NCI-H1105 (cell line): ENCODE measurements around the gene GOSR2.
"Not testable (repeated sequence)": the region's sequence is repeated elsewhere in the genome, so short reads cannot be mapped to it uniquely, and the experiment has no call there.

Experiments used
- DNase-seq: peaks from one replicate; lab custom pipeline; 2025; lab: John Stamatoyannopoulos, UW

The GOSR2 gene

GRCh38 chr17:46894024-46894423 lies 28.9 kb upstream of the GOSR2 start:
- DNase-seq = no peak

GRCh38 chr17:46894476-46895151 lies 28.3 kb upstream of the GOSR2 start:
- DNase-seq = no peak

DNA sequence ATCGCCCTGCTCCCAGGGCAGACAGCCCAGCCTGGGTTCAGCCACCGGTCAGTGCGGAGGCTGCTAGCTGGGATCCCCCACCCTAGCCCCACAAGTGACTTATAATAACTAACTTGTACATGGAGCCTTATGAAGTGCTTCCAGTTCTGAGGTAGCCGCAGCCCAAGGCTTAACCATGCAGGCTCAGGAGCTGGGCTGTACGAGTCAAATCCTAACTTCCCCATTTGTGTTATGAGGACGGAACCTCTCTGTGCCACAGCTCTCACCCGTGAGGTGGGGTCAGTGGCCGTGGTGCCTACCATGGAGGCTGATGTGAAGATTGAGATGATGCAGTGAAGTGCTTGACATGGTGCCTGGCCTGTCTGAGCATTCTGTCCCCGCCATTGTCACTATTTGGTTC lies 27.8 kb upstream of the GOSR2 start:
- DNase-seq = no peak

DNA sequence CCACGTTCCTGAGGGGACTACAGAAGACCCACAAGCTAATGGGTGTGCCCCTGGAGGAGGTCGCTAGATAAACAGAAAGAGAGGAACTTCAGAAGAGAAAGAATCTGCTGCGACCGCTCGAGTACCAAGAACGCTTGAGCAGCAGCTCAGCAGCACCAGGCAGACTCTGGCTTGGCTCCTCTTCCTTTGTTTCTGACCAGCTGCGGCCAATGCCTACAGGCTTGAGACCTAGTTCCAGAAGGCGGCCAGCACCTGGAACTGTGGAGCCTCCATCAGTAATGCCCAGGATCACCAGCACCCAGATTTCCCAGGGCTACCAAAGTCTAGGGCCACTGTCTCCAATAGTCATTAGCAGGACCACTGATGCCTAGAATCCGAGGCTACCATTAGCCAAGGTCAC lies 26.0 kb upstream of the GOSR2 start:
- DNase-seq = no peak

DNA sequence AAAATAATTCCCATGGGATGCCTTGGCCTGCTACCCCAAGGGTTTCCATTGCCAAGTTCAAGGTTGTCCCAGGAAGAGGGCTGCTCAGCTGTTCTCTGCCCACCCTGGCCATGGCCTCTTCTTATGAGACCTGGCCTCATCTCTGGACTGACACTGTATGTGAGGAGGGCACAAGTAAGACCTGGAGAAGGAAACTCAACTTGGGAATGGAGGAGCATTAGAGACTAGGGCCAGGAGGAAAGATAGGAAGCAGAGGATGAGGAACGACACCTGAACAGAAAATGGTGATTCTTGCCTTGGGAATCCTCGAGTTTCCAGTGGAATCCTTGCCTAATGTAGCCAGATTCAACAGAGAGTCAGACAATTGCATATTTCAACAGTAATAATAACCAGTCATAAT lies 24.6 kb upstream of the GOSR2 start:
- no peak for DNase-seq

GRCh38 chr17:46898860-46899259 lies 24.1 kb upstream of the GOSR2 start:
- DNase-seq = no peak

GRCh38 chr17:46901291-46901690 lies 21.7 kb upstream of the GOSR2 start:
- DNase-seq = no peak

GRCh38 chr17:46903762-46904672 lies 18.9 kb upstream of the GOSR2 start:
- no peak for DNase-seq

GRCh38 chr17:46908068-46908737 lies 14.8 kb upstream of the GOSR2 start:
- no peak for DNase-seq

DNA sequence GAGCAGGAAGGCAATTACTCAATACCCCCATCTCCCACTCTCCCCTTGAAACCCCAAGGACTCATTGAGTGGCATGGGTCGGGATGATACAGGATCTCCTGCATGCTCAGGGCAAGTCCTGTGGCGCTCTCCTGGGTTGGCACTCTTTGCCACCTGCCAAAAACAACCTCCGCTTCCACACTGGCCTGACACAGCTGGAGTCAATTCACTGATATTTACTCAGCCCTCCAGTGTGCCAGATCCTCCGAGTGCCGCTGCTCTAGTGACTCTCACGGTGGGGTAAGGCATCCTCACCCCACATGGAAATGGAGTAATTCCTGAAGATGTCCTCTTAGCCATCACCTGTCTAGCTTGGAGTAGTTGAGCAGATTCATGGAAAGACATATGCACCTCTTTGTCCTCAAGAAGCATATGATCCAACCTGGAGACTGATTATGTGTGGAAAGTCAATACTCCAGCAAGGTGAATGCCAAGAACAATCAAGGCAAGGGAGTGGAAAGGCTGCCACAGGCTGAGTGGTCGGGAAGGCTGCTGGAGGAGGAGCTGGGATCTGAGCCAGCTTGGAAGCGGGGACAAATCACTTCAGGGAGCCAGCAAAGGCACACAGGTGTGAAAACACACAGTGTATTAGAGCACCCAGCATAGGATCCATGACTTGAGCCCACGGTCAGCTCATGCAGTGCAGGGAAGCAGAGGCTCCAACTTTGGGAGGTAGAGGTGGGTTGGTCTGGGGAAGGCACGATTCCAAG lies 12.6 kb upstream of the GOSR2 start:
- peak; percentile 20 for DNase-seq

- no peak for DNase-seq
These were observed 11.6 kb upstream of the GOSR2 start for GRCh38 chr17:46911311-46911710.

DNA sequence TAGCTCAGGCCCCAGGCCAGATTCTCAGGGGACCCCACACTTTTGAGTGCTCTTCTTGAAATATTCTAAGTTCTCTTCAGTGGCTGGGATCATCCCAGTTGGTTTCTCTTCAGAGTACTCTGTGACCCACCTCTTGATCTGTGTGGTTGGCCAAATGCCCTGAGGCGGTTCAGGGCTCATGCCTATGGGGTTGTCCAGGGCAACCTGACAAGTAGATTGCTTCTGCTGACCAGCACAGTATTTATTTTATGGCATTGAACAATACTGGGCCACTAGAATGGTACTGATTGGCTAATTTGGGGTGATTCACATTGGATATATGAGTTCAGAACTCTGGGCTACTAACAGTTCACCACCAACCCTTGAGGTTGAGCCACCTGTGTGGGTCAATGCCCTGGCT lies 7.4 kb upstream of the GOSR2 start:
- DNase-seq = no peak

GRCh38 chr17:46916211-46916610 lies 6.7 kb upstream of the GOSR2 start:
- no peak for DNase-seq

GRCh38 chr17:46916623-46917022 lies 6.3 kb upstream of the GOSR2 start:
- DNase-seq = no peak

- no peak for DNase-seq
These were observed 5.9 kb upstream of the GOSR2 start for GRCh38 chr17:46917041-46917440.

- DNase-seq = no peak
These were observed 5.4 kb upstream of the GOSR2 start for GRCh38 chr17:46917516-46917915.

DNA sequence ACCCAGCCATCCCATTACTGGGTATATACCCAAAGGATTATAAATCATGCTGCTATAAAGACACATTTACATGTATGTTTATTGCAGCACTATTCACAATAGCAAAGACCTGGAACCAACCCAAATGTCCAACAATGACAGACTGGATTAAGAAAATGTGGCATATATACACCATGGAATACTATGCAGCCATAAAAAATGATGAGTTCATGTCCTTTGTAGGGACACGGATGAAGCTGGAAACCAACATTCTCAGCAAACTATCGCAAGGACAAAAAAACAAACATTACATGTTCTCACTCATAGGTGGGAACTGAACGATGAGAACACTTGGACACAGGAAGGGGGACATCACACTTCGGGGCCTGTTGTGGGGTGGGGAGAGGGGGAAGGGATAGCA lies 998 bp upstream of the GOSR2 start:
- DNase-seq = not testable (repeated sequence)

DNA sequence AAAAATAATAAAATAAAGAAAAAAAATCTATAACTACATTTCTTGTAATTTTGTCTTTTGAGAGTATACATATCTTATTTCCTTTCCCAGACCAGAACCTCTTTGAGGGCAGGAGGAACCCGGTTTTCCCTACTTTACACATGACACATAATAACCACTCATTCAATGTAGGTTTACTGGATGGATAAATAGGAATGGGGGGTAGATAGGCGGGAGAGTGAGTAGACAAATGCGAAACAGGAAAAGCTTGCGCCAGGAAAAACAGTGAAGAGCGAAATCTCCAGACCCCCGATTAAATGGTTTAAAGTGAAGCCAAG lies 515 bp upstream of the GOSR2 start:
- DNase-seq = no peak

- no peak for DNase-seq
These were observed 2.4 kb downstream of the GOSR2 start for GRCh38 chr17:46925185-46925868.

- DNase-seq = no peak
These were observed 5.7 kb downstream of the GOSR2 start for GRCh38 chr17:46928467-46929261.

- no peak for DNase-seq
These were observed 6.5 kb downstream of the GOSR2 start for GRCh38 chr17:46929413-46929812.
